K562 (cell line): Measurements from ENCODE around the gene PUS10. TPM values are rescaled to one million over a fixed set of nuclear protein-coding genes. Genes with fewer than 3 reads are reported as not detected.

Experiments
- BHLHE40 ChIP-seq: IDR thresholded peaks from 2 replicates; pipeline ENCODE4 v1.6.1; 2011; ENCODE audit warnings: low read length, improper control_type of control experiment
- BMI1 ChIP-seq: fragments of 150-350 bp; IDR thresholded peaks from 2 replicates; pipeline ENCODE4 v1.6.1; 2014; ENCODE audit warnings: low read length
- CBX1 ChIP-seq: sonication (generic); IDR thresholded peaks from 2 replicates; pipeline ENCODE4 v1.6.1; 2016; ENCODE audit warnings: antibody characterized with exemption, low read depth, mild to moderate bottlenecking
- CBX3 ChIP-seq, 2 experiments: IDR thresholded peaks; 1 replicate in 1 of 2; 2 replicates in 1 of 2; pipeline ENCODE4 v1.6.1; 2012; ENCODE audit warnings: inconsistent platforms in 2 of 2, low read length in 2 of 2, borderline replicate concordance in 1 of 2, control low read depth in 1 of 2
- DMBX1 ChIP-seq: fragments of 250-450 bp; sonication (Bioruptor Pico); IDR thresholded peaks from 2 replicates; pipeline ENCODE4 v1.8.0; 2022; ENCODE audit warnings: inconsistent platforms, mild to moderate bottlenecking, moderate library complexity, borderline replicate concordance
- ERF ChIP-seq: fragments of 450-650 bp; formaldehyde crosslinking; IDR thresholded peaks from 2 replicates; pipeline ENCODE4 v1.4.0; 2020; ENCODE audit warnings: mild to moderate bottlenecking, mixed read lengths
- FOXJ2 ChIP-seq: fragments of 200-800 bp; sonication (Bioruptor generic); IDR thresholded peaks from 2 replicates; pipeline ENCODE4 v1.6.1; 2016; ENCODE audit warnings: missing genetic modification characterization, missing compliant biosample characterization
- GABPA ChIP-seq: fragments of 200-800 bp; sonication (Bioruptor generic); conservative IDR thresholded peaks from 2 replicates; pipeline ENCODE4 v1.6.1; 2016; ENCODE audit warnings: low read depth, missing genetic modification characterization, missing compliant biosample characterization
- KDM4B ChIP-seq, 2 experiments: fragments of 450-650 bp in 1 of 2; sonication (generic) in 1 of 2; IDR thresholded peaks; 2 replicates each; pipeline ENCODE4 v1.6.1; 2016 to 2017; ENCODE audit warnings: borderline replicate concordance in 2 of 2, antibody characterized with exemption in 1 of 2, low read depth in 1 of 2, mild to moderate bottlenecking in 1 of 2
- MAFF ChIP-seq: IDR thresholded peaks from 2 replicates; pipeline ENCODE4 v1.6.1; 2012; ENCODE audit warnings: low read length, improper control_type of control experiment
- PRDM10 ChIP-seq: fragments of 450-650 bp; IDR thresholded peaks from 2 replicates; pipeline ENCODE4 v1.6.1; 2018; ENCODE audit not compliant: partially characterized antibody
- RBM39 ChIP-seq: fragments of 200-400 bp; formaldehyde crosslinking; optimal IDR thresholded peaks from 2 replicates; pipeline ENCODE3; 2018; ENCODE audit warnings: low read depth, low read length
- SNIP1 ChIP-seq: fragments of 450-650 bp; IDR thresholded peaks from 2 replicates; pipeline ENCODE4 v1.7.1; 2017; ENCODE audit warnings: low read depth, mild to moderate bottlenecking
- SPI1 ChIP-seq: IDR thresholded peaks from 2 replicates; pipeline ENCODE4 v1.6.1; 2011; ENCODE audit warnings: low read depth, low read length, control low read depth, borderline replicate concordance
- TCF7 ChIP-seq: sonication (generic); IDR thresholded peaks from 2 replicates; pipeline ENCODE4 v1.6.1; 2016; ENCODE audit warnings: antibody characterized with exemption, borderline replicate concordance
- TOE1 ChIP-seq, 2 experiments: fragments of 450-650 bp in 1 of 2; sonication (generic) in 1 of 2; formaldehyde crosslinking in 1 of 2; IDR thresholded peaks; 2 replicates each; pipeline versions ENCODE4 v1.7.1 to v1.8.0; 2016 to 2022; ENCODE audit warnings: borderline replicate concordance in 2 of 2, mild to moderate bottlenecking in 2 of 2, antibody characterized with exemption in 1 of 2, inconsistent platforms in 1 of 2, low read depth in 1 of 2, missing genetic modification reagents in 1 of 2, moderate library complexity in 1 of 2
- VEZF1 ChIP-seq: fragments of 200-800 bp; sonication (Bioruptor generic); IDR thresholded peaks from 2 replicates; pipeline ENCODE4 v1.6.1; 2017; ENCODE audit warnings: missing genetic modification characterization, missing compliant biosample characterization
- XRCC5 ChIP-seq: fragments of 200-400 bp; formaldehyde crosslinking; IDR thresholded peaks from 2 replicates; pipeline ENCODE4 v1.6.1; 2017; ENCODE audit warnings: low read depth, mild to moderate bottlenecking, low read length
- ZC3H4 ChIP-seq: sonication (generic); formaldehyde crosslinking; IDR thresholded peaks from 2 replicates; pipeline ENCODE4 v1.9.0; 2021; ENCODE audit warnings: missing genetic modification reagents, borderline replicate concordance
- polyA plus RNA-seq, 8 experiments: library from polyadenylated mRNA; depleted of rRNA in 4 of 8; stranded (reverse) in 5 of 8; unstranded in 3 of 8; fragments of >200 nt; fragmentation: Nextera tagmentation in 2 of 8; fragmentation: Illumina TruSeq in 1 of 8; extraction: Ambion mirVana in 2 of 8; extraction: Trizol in 1 of 8; gene quantifications; 2 replicates each; pipeline versions ENCODE4 v1.2.1 to v1.2.3, GENCODE V29; 2011 to 2014; ENCODE audit warnings: inconsistent platforms in 1 of 8, missing spikeins in 1 of 8
- total RNA-seq, 7 experiments: library from RNA; depleted of rRNA in 6 of 7; stranded (reverse); fragments of >200 nt in 6 of 7; fragmentation: Illumina TruSeq in 2 of 7; extraction: Trizol in 2 of 7; gene quantifications; 2 replicates each; pipeline versions ENCODE4 v1.2.1 to v1.2.3, GENCODE V29; 2011 to 2021; ENCODE audit warnings: low replicate concordance in 1 of 7
- TF ChIP-seq, protein P1 (sequence below): fragments of 450-650 bp; IDR thresholded peaks from one replicate; pipeline ENCODE4 v1.6.1; 2018; ENCODE audit warnings: mild to moderate bottlenecking, moderate library complexity; ENCODE audit not compliant: partially characterized antibody

Gene PUS10
- total and polyA plus RNA-seq, 9 of the 15 experiments (the other 6 are each of a cell fraction or from before 2014, with no cell fraction given): 5.0 to 10.7 (median 7.6) TPM

DNA sequence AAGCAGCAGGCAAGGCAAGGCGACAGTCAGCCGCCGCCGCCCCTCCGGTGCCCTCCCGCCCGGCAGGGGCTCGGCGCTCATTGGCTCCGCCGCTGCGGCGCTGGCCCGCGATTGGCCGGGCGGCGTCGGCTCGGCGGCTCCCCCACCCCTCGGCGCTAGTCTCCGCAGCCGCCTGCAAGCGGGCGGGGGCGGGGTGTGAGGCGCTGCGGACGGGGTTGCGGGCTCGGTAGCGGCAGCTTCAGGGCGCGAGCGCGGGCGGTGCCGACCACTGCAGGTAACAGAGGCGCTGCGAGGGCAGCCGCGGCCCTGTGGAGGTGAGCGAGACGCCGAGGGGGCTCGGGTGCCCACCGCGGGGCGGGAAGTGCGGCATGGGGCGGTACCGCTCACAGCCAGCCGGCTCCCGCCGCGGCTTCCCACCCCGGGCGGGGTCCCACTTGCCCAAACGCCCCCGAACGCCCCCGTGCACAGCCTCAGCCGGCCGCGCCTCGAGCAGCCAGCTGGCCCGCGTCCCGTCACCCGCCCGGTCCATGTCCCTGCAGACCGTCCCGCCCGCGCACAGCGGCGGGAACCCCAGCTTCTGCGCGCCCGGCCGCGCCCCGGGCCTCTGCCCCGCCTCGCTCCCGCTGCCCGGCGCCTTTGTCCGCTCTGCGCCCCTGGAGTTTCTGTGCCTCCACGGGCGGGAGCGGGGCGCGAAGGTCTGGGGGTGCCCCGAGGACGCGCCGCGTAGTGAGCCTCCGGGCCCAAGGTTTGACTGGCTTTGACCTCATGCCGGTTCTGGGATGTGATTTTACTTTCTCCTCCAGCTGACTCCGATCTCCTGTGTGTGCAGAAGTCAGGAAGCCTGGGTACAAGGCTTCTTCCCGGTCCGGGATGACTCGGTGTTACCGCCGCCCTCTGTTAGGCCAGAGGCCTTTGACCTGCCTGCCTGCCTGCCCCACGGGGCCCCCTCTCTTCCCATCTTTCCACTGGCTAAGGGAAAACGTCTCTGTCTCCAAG is 48.0 kb upstream of the PUS10 start, which contains the start of gene SANBR (continued):
- TF ChIP-seq SNIP1 (no peak), CBX1 (no peak), FOXJ2 (tag) (no peak), RBM39 (no peak), GABPA (tag) (0 out of 2 replicates have a peak, but pooled peaks have one; percentile 42), SPI1 (no peak), PRDM10 (peak; percentile 19), TOE1 (IDR thresholded peaks at IDR 0.05; ENCODE audit: borderline replicate concordance) (no peak), TOE1 (CRISPR knock-in tag; IDR thresholded peaks at IDR 0.05; ENCODE audit: borderline replicate concordance, low read depth) (no peak), BMI1 (no peak), KDM4B (IDR thresholded peaks at IDR 0.05; ENCODE audit: borderline replicate concordance in 2 of 2, low read depth in 1 of 2) (0 out of 4 replicates have a peak, but pooled peaks of 1 of the 2 experiments have one; percentile 24), TCF7 (no peak), MAFF (no peak), VEZF1 (CRISPR knock-in tag) (peak; percentile 93), BHLHE40 (no peak), DMBX1 (no peak), ERF (0 out of 2 replicates have a peak, but pooled peaks have one; percentile 40), CBX3 (IDR thresholded peaks at IDR 0.05; ENCODE audit: borderline replicate concordance in 1 of 2, low read length in 2 of 2) (no peak; a peak in 1 of 3 replicates), ZC3H4 (CRISPR knock-in tag) (peak; percentile 62; the same call in 1 of the 2 replicates), XRCC5 (0 out of 2 replicates have a peak, but pooled peaks have one; percentile 60)
- TF ChIP-seq, protein P1, sequence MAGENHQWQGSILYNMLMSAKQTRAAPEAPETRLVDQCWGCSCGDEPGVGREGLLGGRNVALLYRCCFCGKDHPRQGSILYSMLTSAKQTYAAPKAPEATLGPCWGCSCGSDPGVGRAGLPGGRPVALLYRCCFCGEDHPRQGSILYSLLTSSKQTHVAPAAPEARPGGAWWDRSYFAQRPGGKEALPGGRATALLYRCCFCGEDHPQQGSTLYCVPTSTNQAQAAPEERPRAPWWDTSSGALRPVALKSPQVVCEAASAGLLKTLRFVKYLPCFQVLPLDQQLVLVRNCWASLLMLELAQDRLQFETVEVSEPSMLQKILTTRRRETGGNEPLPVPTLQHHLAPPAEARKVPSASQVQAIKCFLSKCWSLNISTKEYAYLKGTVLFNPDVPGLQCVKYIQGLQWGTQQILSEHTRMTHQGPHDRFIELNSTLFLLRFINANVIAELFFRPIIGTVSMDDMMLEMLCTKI: no peak
